ENCODE data around the gene SESTD1.
"Not testable (repeated sequence)": the region's sequence is repeated elsewhere in the genome, so short reads cannot be mapped to it uniquely, and the experiment has no call there.

- TF ChIP-seq CTCF (conservative IDR thresholded peaks at IDR 0.05); ZFX (IDR thresholded peaks at IDR 0.05): not testable (repeated sequence)
Measured at GRCh38 chr2:179092912-179093311, 171.7 kb downstream of the SESTD1 start.

All from C4-2B (cell line).